Endothelial cell of umbilical vein (primary cell): ENCODE data around the gene ZBTB32. TPM values are rescaled to one million over a fixed set of nuclear protein-coding genes. Genes with fewer than 3 reads are reported as not detected.

Experiments used
- BruUV-seq: library from RNA; stranded (reverse); fragments of 400-500 nt; replicated peaks from 2 replicates; lab custom pipeline; 2021; lab: Mats Ljungman, UMichigan
- CTCF ChIA-PET: fragments of 300-600, 350-600 bp; sonication (Branson Sonifier 250); formaldehyde crosslinking; loops from one replicate; lab custom pipeline; 2021; ENCODE audit warnings: antibody characterized with exemption, inconsistent platforms; lab: Charles Lee
- POLR2A ChIA-PET: fragments of 300-600, 350-600 bp; sonication (Branson Sonifier 250); formaldehyde crosslinking; loops from one replicate; lab custom pipeline; 2021; ENCODE audit warnings: antibody characterized with exemption, inconsistent platforms; lab: Charles Lee
- DNase-seq: peaks from one replicate; pipeline ENCODE4 v3.0.0-alpha.2; 2011; ENCODE audit warnings: low read depth, low spot score
- FAIRE-seq: peaks from 2 replicates; lab custom pipeline; 2011; peaks lifted over from hg19 to GRCh38; lab: Jason Lieb, UNC
- H2AFZ ChIP-seq: 2 replicates; pipeline ENCODE4 v1.6.0; 2012; ENCODE audit warnings: low read depth, low read length, control low read depth, inconsistent platforms
- H3K27ac ChIP-seq: 2 replicates; pipeline ENCODE4 v1.5.1; 2011; ENCODE audit warnings: low read depth, mild to moderate bottlenecking, control low read depth, low read length, moderate library complexity; ENCODE audit not compliant: insufficient read depth
- H3K27me3 ChIP-seq, 2 experiments: 2 replicates each; pipeline versions ENCODE4 v1.6.0 to v1.6.1; 2011; ENCODE audit warnings: low read length in 2 of 2, mixed read lengths in 1 of 2; ENCODE audit not compliant: control insufficient read depth in 2 of 2, insufficient read depth in 2 of 2
- H3K36me3 ChIP-seq, 2 experiments: 2 replicates in 1 of 2; 3 replicates in 1 of 2; pipeline ENCODE4 v1.5.1; 2011; ENCODE audit warnings: low read length in 2 of 2, mild to moderate bottlenecking in 1 of 2, moderate library complexity in 1 of 2; ENCODE audit not compliant: control insufficient read depth in 2 of 2, insufficient read depth in 2 of 2; ENCODE audit errors: extremely low read depth in 1 of 2
- H3K4me1 ChIP-seq: 3 replicates; pipeline ENCODE4 v1.5.1; 2011; ENCODE audit warnings: mild to moderate bottlenecking, low read length; ENCODE audit not compliant: control insufficient read depth, insufficient read depth; ENCODE audit errors: extremely low read depth
- H3K4me2 ChIP-seq: 2 replicates; pipeline ENCODE4 v1.6.1; 2011; ENCODE audit warnings: low read length, control low read depth, mixed read lengths; ENCODE audit not compliant: insufficient read depth
- H3K4me3 ChIP-seq, 3 experiments: fragments of 200-600 bp in 1 of 3; sonication (generic), shearing (Covaris generic) in 1 of 3; replicated peaks in 1 of 3; 2 replicates each; pipeline ENCODE4 v1.5.1; 2011 to 2016; ENCODE audit warnings: control low read depth in 3 of 3, low read length in 3 of 3, mild to moderate bottlenecking in 2 of 3, inconsistent platforms in 1 of 3, low read depth in 1 of 3, moderate library complexity in 1 of 3; ENCODE audit not compliant: insufficient read depth in 1 of 3
- H3K79me2 ChIP-seq: 2 replicates; pipeline ENCODE4 v1.6.0; 2012; ENCODE audit warnings: low read length, inconsistent platforms; ENCODE audit not compliant: control insufficient read depth, insufficient read depth
- H3K9ac ChIP-seq: replicated peaks from 2 replicates; pipeline ENCODE3; 2011; ENCODE audit warnings: low read length, control low read depth; ENCODE audit not compliant: insufficient read depth; ENCODE audit errors: extremely low read depth
- H3K9me1 ChIP-seq: replicated peaks from 3 replicates; pipeline ENCODE4 v1.6.0; 2011; ENCODE audit warnings: mild to moderate bottlenecking, low read length; ENCODE audit not compliant: control insufficient read depth, insufficient read depth; ENCODE audit errors: extremely low read depth
- H3K9me3 ChIP-seq: replicated peaks from 2 replicates; pipeline ENCODE4 v1.5.1; 2012; ENCODE audit warnings: low read length, inconsistent platforms; ENCODE audit not compliant: control insufficient read depth, insufficient read depth
- H4K20me1 ChIP-seq: replicated peaks from 2 replicates; pipeline ENCODE3; 2011; ENCODE audit warnings: mild to moderate bottlenecking, low read length; ENCODE audit not compliant: control insufficient read depth, insufficient read depth; ENCODE audit errors: extremely low read depth
- CTCF ChIP-seq, 2 donors: IDR thresholded peaks; 1 replicate in 1 of 2; 2 replicates in 1 of 2; pipeline ENCODE4 v1.5.1; 2011; ENCODE audit warnings: low read length in 2 of 2, mild to moderate bottlenecking in 2 of 2, moderate library complexity in 2 of 2, control low read depth in 1 of 2, inconsistent platforms in 1 of 2, low read depth in 1 of 2; ENCODE audit not compliant: insufficient read depth in 1 of 2; ENCODE audit errors: extremely low read depth in 1 of 2
- EZH2 ChIP-seq: IDR thresholded peaks from 2 replicates; pipeline ENCODE4 v1.6.1; 2012; ENCODE audit warnings: borderline replicate concordance, low read depth, mild to moderate bottlenecking, moderate library complexity, low read length, inconsistent platforms; ENCODE audit not compliant: severe bottlenecking
- FOS ChIP-seq: IDR thresholded peaks from 2 replicates; pipeline ENCODE4 v1.6.1; 2011; ENCODE audit warnings: mild to moderate bottlenecking, low read length, moderate library complexity, borderline replicate concordance; ENCODE audit not compliant: insufficient read depth
- GATA2 ChIP-seq: IDR thresholded peaks from 2 replicates; pipeline ENCODE4 v1.7.0; 2011; ENCODE audit warnings: low read depth, mild to moderate bottlenecking, moderate library complexity, mixed read lengths, low read length; ENCODE audit not compliant: insufficient read length, insufficient read depth
- JUN ChIP-seq: IDR thresholded peaks from 2 replicates; pipeline ENCODE4 v1.6.1; 2011; ENCODE audit warnings: borderline replicate concordance, low read depth; ENCODE audit not compliant: insufficient read length, insufficient read depth
- MAX ChIP-seq: IDR thresholded peaks from 2 replicates; pipeline ENCODE4 v1.6.1; 2011; ENCODE audit not compliant: insufficient read depth, insufficient read length
- MYC ChIP-seq: IDR thresholded peaks from one replicate; pipeline ENCODE4 v1.6.1; 2011; ENCODE audit warnings: mild to moderate bottlenecking, low read depth, low read length
- POLR2A ChIP-seq: IDR thresholded peaks from 2 replicates; pipeline ENCODE4 v1.6.1; 2012; ENCODE audit warnings: low read depth, mild to moderate bottlenecking, control low read depth, low read length
- POLR2AphosphoS5 ChIP-seq: IDR thresholded peaks from 2 replicates; pipeline ENCODE4 v1.6.1; 2012; ENCODE audit warnings: low read depth, mild to moderate bottlenecking, control low read depth, low read length, moderate library complexity; ENCODE audit not compliant: insufficient read depth
- dilution Hi-C: fragments of 300-500 bp; cut with MboI; formaldehyde crosslinking; loops from one replicate; pipeline ENCODE4 v1.15.0; 2019; ENCODE audit warnings: low sequenced_read_pairs; ENCODE audit not compliant: extremely low pct_ligation_motif_present
- intact Hi-C: fragments of 100-400 bp; cut with micrococcal nuclease; formaldehyde crosslinking; loops from one replicate; pipeline ENCODE4 v1.10.0; 2022
- polyA plus RNA-seq, 4 experiments: library from polyadenylated mRNA; depleted of rRNA in 3 of 4; stranded (reverse) in 3 of 4; unstranded in 1 of 4; fragments of >200 nt; gene quantifications; 2 replicates each; pipeline versions ENCODE4 v1.2.1 to v1.2.3, GENCODE V29; 2011 to 2012; ENCODE audit warnings: missing spikeins in 1 of 4
- total RNA-seq: library from RNA; stranded (reverse); gene quantifications from 2 replicates; pipeline ENCODE4 v1.2.3, GENCODE V29; 2021

Gene ZBTB32
- total and polyA plus RNA-seq, 2 donors (not counting 3 experiments of a cell fraction or from before 2014, with no cell fraction given) = not detected

GRCh38 chr19:35734889-35735288 is 30.5 kb downstream of the ZBTB32 start:
- ChIA-PET CTCF (no interaction called here), POLR2A (no interaction called here)
- Histone ChIP-seq H3K79me2 (no peaks in the 10 kb centered on the region), H3K27me3 (no peaks in the 10 kb centered on the region), H3K4me3 (no peak overlapping the region), H3K36me3 (peaks cover 13 to 63% of the 10 kb centered on the region in 2 experiments), H3K9ac (no peak overlapping the region), H2AFZ (no peak overlapping the region), H3K9me1 (no peaks in the 10 kb centered on the region), H3K4me2 (no peak overlapping the region), H3K27ac (no peak overlapping the region), H3K4me1 (peaks cover 2% of the 10 kb centered on the region), H3K9me3 (no peaks in the 10 kb centered on the region), H4K20me1 (no peaks in the 10 kb centered on the region)
- FAIRE-seq = no peak
- intact Hi-C loops (no loop called here), dilution Hi-C loops (no loop called here)
- no TSS peak for BruUV-seq
- DNase-seq = no peak
- TF ChIP-seq POLR2A = no peak
- TF ChIP-seq JUN = no peak
- no peak for TF ChIP-seq EZH2
- no peak for TF ChIP-seq POLR2AphosphoS5
- no peak for TF ChIP-seq GATA2
- no peak for TF ChIP-seq FOS
- no peak for TF ChIP-seq MYC
- TF ChIP-seq CTCF (IDR thresholded peaks at IDR 0.05; ENCODE audit: extremely low read depth in 1 of 2, insufficient read depth in 1 of 2, low read depth in 1 of 2, low read length in 2 of 2) = no peak
- TF ChIP-seq MAX = no peak
